GM19397 (cell line): ENCODE data around the gene MXD1.

ENCODE experiments used
- ATAC-seq: cut with Tn5 transposase; IDR thresholded peaks from one replicate; pipeline ENCODE4 v1.9.1; 2021; ENCODE audit warnings: mild to moderate bottlenecking, moderate library complexity; ENCODE audit not compliant: unreplicated experiment

The MXD1 gene

GRCh38 chr2:69975853-69976462 is 61.0 kb downstream of the MXD1 start:
- ATAC-seq = no peak

- no peak for ATAC-seq
Measured at GRCh38 chr2:69977186-69977585, 62.3 kb downstream of the MXD1 start.

- no peak for ATAC-seq
Measured at GRCh38 chr2:69977906-69978482, 63.1 kb downstream of the MXD1 start.

DNA sequence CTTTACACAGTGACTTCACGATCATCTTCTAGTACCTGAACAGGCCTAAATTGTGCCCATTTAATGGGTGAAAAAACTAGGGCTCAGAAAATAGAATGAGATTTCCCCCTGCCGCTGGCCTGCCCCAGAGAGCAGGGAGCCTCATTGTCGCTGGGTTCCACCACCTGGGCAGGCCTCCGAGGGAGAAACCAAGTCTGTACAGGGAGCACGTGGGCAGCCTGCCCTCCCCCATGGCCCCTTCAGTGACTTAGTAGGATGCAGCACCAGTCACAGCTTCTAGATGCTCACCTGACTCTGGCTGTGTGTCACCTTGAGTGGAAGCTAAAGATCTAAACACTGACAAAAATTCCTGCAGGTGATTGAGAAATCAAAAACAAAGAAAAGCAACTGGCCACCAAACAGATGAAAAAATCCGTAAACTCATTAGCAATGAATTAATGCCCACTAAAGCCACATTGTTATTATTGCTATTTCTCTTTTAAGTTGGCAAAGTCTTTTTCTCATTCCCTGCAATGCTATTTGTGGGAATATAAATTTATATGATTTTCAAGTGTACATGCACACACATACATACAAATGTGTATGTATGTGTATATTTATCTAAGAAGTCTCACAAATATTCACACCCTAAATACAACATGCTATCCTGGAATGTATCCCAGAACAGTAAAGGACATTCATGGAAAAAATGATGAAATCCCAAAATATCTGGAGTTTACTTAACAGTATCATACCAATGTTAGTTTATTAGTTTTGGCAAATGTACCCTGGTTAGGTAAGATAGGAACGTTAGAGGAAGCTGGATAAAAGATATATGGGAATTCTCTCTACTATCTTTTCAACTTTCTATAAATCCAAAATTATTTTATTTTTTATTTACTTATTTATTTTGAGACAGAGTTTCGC is 65.2 kb downstream of the MXD1 start:
- ATAC-seq = no peak

- no peak for ATAC-seq
Measured at GRCh38 chr2:69983392-69983966, 68.6 kb downstream of the MXD1 start.

GRCh38 chr2:69985216-69985615 is 70.3 kb downstream of the MXD1 start:
- no peak for ATAC-seq

GRCh38 chr2:69985688-69986087 is 70.8 kb downstream of the MXD1 start:
- no peak for ATAC-seq

DNA sequence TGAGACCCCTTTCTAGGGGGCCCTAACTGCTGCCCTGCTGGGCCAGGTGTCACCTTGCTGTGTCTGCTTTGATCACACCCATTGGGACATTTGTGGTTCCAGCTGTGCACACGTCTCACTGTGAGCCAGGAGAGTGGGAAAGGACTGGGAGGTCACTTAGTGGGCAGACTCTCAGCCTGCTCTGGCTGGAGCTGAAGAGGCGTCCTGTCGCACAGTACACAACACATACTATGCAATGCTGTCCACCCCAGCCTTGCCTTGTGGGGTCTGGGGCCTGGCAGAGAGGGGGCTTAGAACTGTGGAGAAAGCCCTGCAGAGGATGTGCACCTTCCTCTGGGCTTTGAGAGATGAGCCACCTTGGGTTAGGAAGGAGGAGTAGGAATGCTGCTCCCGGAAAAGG is 71.8 kb downstream of the MXD1 start:
- ATAC-seq = no peak

- ATAC-seq = no peak
Measured at GRCh38 chr2:69988086-69988635, 73.3 kb downstream of the MXD1 start.

DNA sequence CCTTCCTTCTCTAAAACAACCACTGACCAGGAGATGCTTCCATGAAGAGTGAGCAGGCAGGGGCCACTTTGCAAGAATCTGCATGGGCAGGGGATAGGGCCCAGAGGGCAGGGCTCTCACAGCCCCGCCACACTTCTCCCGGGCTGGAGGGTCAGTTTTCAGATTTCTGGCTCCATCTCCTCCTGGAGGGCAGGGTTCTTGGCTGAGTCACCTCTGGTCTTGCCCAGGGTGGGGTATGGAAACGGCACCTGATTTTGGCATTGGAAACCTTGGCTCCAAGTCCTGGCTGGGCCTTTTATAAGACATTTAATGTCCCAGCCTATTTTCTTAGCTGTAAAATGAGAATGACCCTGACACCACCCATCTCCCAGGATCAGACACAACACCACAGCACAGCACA is 74.1 kb downstream of the MXD1 start:
- ATAC-seq = no peak

- no peak for ATAC-seq
Measured at GRCh38 chr2:69989441-69990105, 74.7 kb downstream of the MXD1 start.
